Small intestine (tissue), 7 donors: Measurements from ENCODE around the gene POU4F2. TPM values are rescaled to one million over a fixed set of nuclear protein-coding genes. Genes with fewer than 3 reads are reported as not detected.
"Not testable (repeated sequence)": the region's sequence is repeated elsewhere in the genome, so short reads cannot be mapped to it uniquely, and the experiment has no call there.

Experiments
- DNase-seq, 2 donors: peaks; one replicate each; pipeline versions ENCODE4 v3.0.0 to v3.0.0-alpha.2; 2013
- FAIRE-seq: peaks from 2 replicates; lab custom pipeline; 2012; peaks lifted over from hg19 to GRCh38; lab: Jason Lieb, UNC
- H3K27ac ChIP-seq, 3 donors: one replicate each; pipeline ENCODE4 v1.5.1; 2013; ENCODE audit warnings: low read length in 2 of 3, mild to moderate bottlenecking in 2 of 3, control low read depth in 1 of 3, inconsistent platforms in 1 of 3, low read depth in 1 of 3, moderate library complexity in 1 of 3
- H3K27me3 ChIP-seq, 3 donors: one replicate each; pipeline ENCODE4 v1.6.1; 2013; ENCODE audit warnings: low read length in 3 of 3, inconsistent platforms in 1 of 3; ENCODE audit not compliant: control insufficient read depth in 3 of 3, insufficient read depth in 3 of 3
- H3K36me3 ChIP-seq, 3 donors: one replicate each; pipeline ENCODE4 v1.6.1; 2013; ENCODE audit warnings: low read length in 3 of 3, inconsistent platforms in 1 of 3, low read depth in 1 of 3, mild to moderate bottlenecking in 1 of 3, moderate library complexity in 1 of 3; ENCODE audit not compliant: control insufficient read depth in 3 of 3, insufficient read depth in 2 of 3
- H3K4me1 ChIP-seq, 3 donors: one replicate each; pipeline ENCODE4 v1.6.1; 2013; ENCODE audit warnings: low read length in 2 of 3, inconsistent platforms in 1 of 3, low read depth in 1 of 3, mild to moderate bottlenecking in 1 of 3, moderate library complexity in 1 of 3; ENCODE audit not compliant: control insufficient read depth in 3 of 3, insufficient read depth in 2 of 3
- H3K4me3 ChIP-seq, 3 donors: one replicate each; pipeline ENCODE4 v1.5.1; 2013; ENCODE audit warnings: low read length in 3 of 3, control low read depth in 1 of 3, inconsistent platforms in 1 of 3, low read depth in 1 of 3, mild to moderate bottlenecking in 1 of 3, moderate library complexity in 1 of 3
- H3K9me3 ChIP-seq, 2 donors: one replicate each; pipeline ENCODE4 v1.6.1; 2013; ENCODE audit warnings: low read depth in 1 of 2, low read length in 1 of 2; ENCODE audit not compliant: control insufficient read depth in 2 of 2, insufficient read depth in 1 of 2
- WGBS, 3 donors: extraction: QIAGEN DNeasy Blood & Tissue Kit; methylation state at CpG; one replicate each; pipeline ENCODE4 v1.1.7; 2013; 5-methylcytosine and 5-hydroxymethylcytosine counted together
- polyA plus RNA-seq, 4 donors: library from polyadenylated mRNA; stranded (reverse) in 3 of 4; unstranded in 1 of 4; fragments of 200-250 nt in 3 of 4; fragments of 120-200 nt in 1 of 4; gene quantifications; one replicate each; pipeline versions ENCODE4 v1.2.1 to v1.2.3, GENCODE V29; 2013
- donor health status: healthy with polysubstance abuse.
- donor health status: control.
- donor health status: control.
- donor health status: Bipolar disorder and iron deficiency.
- donor health status: healthy.

POU4F2 gene
- polyA plus RNA-seq, 4 donors, result not detected

- no peak for DNase-seq
- Histone ChIP-seq H3K9me3 (no peaks in the 10 kb centered on the region), H3K36me3 (no peaks in the 10 kb centered on the region), H3K4me3 (no peak overlapping the region), H3K27ac (no peak overlapping the region), H3K27me3 (peaks cover 0 to 78% (median 30%) of the 10 kb centered on the region in 3 donors), H3K4me1 (no peaks in the 10 kb centered on the region)
- no peak for FAIRE-seq
- WGBS, 3 donors, result 4 to 13% (median 11%) methylated on average over 45 to 46 of the region's 46 CpGs
These were observed 9.1 kb downstream of the POU4F2 start for GRCh38 chr4:146647615-146648460.

GRCh38 chr4:146648461-146648783, 9.7 kb downstream of the POU4F2 start:
- no peak for FAIRE-seq
- WGBS, 3 donors, result 7 to 20% (median 18%) methylated on average over 9 to 16 of the region's 16 CpGs

DNA sequence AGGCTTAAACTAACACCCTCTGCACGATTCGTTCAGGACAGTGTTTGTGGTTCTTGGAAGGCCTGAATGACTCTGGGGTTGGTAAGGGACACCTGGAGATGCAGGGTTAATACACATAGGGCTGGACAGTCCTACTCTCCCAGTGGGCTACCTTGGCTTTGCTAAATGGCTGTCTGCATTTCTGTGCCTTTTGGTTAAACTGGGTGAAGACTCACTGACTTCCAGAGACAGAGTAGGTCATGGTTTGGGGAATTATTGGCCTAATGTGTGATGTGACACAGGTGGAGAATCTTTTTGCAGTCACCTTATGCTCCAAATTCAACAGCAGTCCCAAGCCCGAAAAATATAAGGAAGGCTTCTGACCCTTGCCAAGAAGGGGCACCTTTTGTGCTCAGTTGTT, 10.5 kb downstream of the POU4F2 start:
- WGBS, 3 donors, result 14 to 19% (median 16%) methylated on average over 3 of the region's 3 CpGs
- Histone ChIP-seq H3K9me3 (no peaks in the 10 kb centered on the region), H3K4me3 (no peak overlapping the region), H3K27me3 (peaks cover 0 to 81% (median 32%) of the 10 kb centered on the region in 3 donors), H3K27ac (no peak overlapping the region), H3K4me1 (no peaks in the 10 kb centered on the region), H3K36me3 (no peaks in the 10 kb centered on the region)
- DNase-seq (no peak), FAIRE-seq (no peak)

More at GRCh38 chr4:146648461-146648783, 9.7 kb downstream of the POU4F2 start:
- Histone ChIP-seq H3K4me1 (no peaks in the 10 kb centered on the region), H3K4me3 (no peak overlapping the region), H3K27me3 (peaks cover 0 to 80% (median 32%) of the 10 kb centered on the region in 3 donors), H3K27ac (no peak overlapping the region), H3K36me3 (no peaks in the 10 kb centered on the region), H3K9me3 (no peaks in the 10 kb centered on the region)
- DNase-seq, result no peak

GRCh38 chr4:146650034-146650433, 11.3 kb downstream of the POU4F2 start:
- FAIRE-seq, result no peak
- Histone ChIP-seq H3K36me3 (no peaks in the 10 kb centered on the region), H3K9me3 (no peaks in the 10 kb centered on the region), H3K4me3 (no peak overlapping the region), H3K27ac (no peak overlapping the region), H3K27me3 (peaks cover 0 to 87% (median 34%) of the 10 kb centered on the region in 3 donors), H3K4me1 (no peaks in the 10 kb centered on the region)
- WGBS, 3 donors, result 2 to 9% (median 2%) methylated on average over 4 of the region's 4 CpGs
- DNase-seq, result no peak

GRCh38 chr4:146654687-146655520, 16.2 kb downstream of the POU4F2 start:
- peaks cover 6 to 59% (median 16%) of the 10 kb centered on the region in 3 donors for H3K27me3 ChIP-seq
- H3K9me3 ChIP-seq, result no peaks in the 10 kb centered on the region
- 2 to 11% (median 8%) methylated on average over 44 to 72 of the region's 72 CpGs for WGBS, 3 donors
- H3K4me1 ChIP-seq, result no peaks in the 10 kb centered on the region
- H3K27ac ChIP-seq, result no peak overlapping the region
- H3K36me3 ChIP-seq, result no peaks in the 10 kb centered on the region
- no peak for FAIRE-seq
- DNase-seq, result peak in 1 of 2 donors; percentile 16
- peak overlapping the region in 2 of 3 donors; percentile 13 to 35 for H3K4me3 ChIP-seq

DNA sequence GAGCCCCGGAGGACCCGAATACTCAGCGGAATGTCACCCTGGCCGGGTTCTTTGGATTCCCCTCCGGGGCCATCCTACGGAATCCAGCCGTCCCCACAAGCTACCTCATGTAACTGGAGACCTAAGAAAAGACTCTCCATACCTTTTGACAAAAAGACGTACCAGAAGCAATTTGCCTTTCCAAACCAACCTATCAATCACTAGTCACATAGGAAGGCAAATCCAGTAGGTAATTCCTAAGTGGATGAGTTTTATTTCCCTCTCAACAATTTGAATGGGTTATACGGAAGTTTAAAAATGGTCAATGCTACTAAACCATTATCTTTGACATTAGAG, 16.8 kb downstream of the POU4F2 start:
- peaks cover 6 to 53% (median 12%) of the 10 kb centered on the region in 3 donors for H3K27me3 ChIP-seq
- no peak for FAIRE-seq
- H3K4me3 ChIP-seq, result peak overlapping the region in 1 of 3 donors; percentile 35

GRCh38 chr4:146661367-146661766, 22.7 kb downstream of the POU4F2 start:
- FAIRE-seq, result no peak
- no peak for DNase-seq

More for the DNA sequence above, 16.8 kb downstream of the POU4F2 start:
- no peaks in the 10 kb centered on the region for H3K9me3 ChIP-seq
- no peaks in the 10 kb centered on the region for H3K4me1 ChIP-seq
- no peak for DNase-seq
- no peaks in the 10 kb centered on the region for H3K36me3 ChIP-seq
- 11 to 13% (median 12%) methylated on average over 9 of the region's 9 CpGs for WGBS, 3 donors
- H3K27ac ChIP-seq, result no peak overlapping the region

DNA sequence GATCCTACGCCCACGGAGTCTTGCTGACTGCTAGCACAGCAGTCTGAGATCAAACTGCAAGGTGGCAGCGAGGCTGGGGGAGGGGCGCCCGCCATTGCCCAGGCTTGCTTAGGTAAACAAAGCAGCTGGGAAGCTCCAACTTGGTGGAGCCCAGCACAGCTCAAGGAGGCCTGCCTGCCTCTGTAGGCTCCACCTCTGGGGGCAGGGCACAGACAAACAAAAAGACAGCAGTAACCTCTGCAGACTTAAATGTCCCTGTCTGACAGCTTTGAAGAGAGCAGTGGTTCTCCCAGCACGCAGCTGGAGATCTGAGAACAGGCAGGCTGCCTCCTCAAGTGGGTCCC, 25.2 kb downstream of the POU4F2 start:
- not testable (repeated sequence) for FAIRE-seq
- 45 to 81% (median 64%) methylated on average over 2 to 6 of the region's 6 CpGs for WGBS, 3 donors

More at GRCh38 chr4:146661367-146661766, 22.7 kb downstream of the POU4F2 start:
- no peaks in the 10 kb centered on the region for H3K36me3 ChIP-seq
- peaks cover 0 to 5% (median 2%) of the 10 kb centered on the region in 3 donors for H3K27me3 ChIP-seq
- WGBS, 3 donors, result 59 to 60% (median 59%) methylated on average over 4 of the region's 4 CpGs
- H3K4me3 ChIP-seq, result no peak overlapping the region
- no peak overlapping the region for H3K27ac ChIP-seq
- H3K9me3 ChIP-seq, result no peaks in the 10 kb centered on the region
- H3K4me1 ChIP-seq, result no peaks in the 10 kb centered on the region

More for the DNA sequence above, 25.2 kb downstream of the POU4F2 start:
- H3K27me3 ChIP-seq, H3K4me3 ChIP-seq, H3K9me3 ChIP-seq, H3K4me1 ChIP-seq, DNase-seq, H3K36me3 ChIP-seq, H3K27ac ChIP-seq: not testable (repeated sequence)
